GM23338 (cell line): ENCODE measurements around the gene RCSD1. TPM values are rescaled to one million over a fixed set of nuclear protein-coding genes. Genes with fewer than 3 reads are reported as not detected.

Experiments
- ATAC-seq: fragments of 200-7000 bp; cut with Tn5 transposase; 3 replicates; pipeline ENCODE4 v1.9.1; 2020
- DNase-seq: peaks from one replicate; pipeline ENCODE4 v3.0.0-alpha.2; 2015; ENCODE audit warnings: low spot score
- H2AFZ ChIP-seq: fragments of 200-600 bp; sonication (generic); 2 replicates; pipeline ENCODE4 v1.8.0; 2016; ENCODE audit warnings: antibody characterized with exemption, mild to moderate bottlenecking, moderate library complexity
- H3F3A ChIP-seq: fragments of 200-600 bp; sonication (generic); replicated peaks from 2 replicates; pipeline ENCODE4 v1.8.0; 2017; ENCODE audit warnings: antibody characterized with exemption, mixed run types, low read depth
- H3K27ac ChIP-seq: fragments of 200-600 bp; sonication (generic); 2 replicates; pipeline ENCODE4 v1.6.1; 2016; ENCODE audit warnings: low read depth
- H3K27me3 ChIP-seq: fragments of 200-600 bp; sonication (generic); 2 replicates; pipeline ENCODE4 v1.8.0; 2016; ENCODE audit warnings: mild to moderate bottlenecking, mixed run types, moderate library complexity; ENCODE audit not compliant: insufficient read depth
- H3K36me3 ChIP-seq: fragments of 200-600 bp; sonication (generic); 2 replicates; pipeline ENCODE4 v1.8.0; 2016; ENCODE audit warnings: mild to moderate bottlenecking; ENCODE audit not compliant: insufficient read depth
- H3K4me1 ChIP-seq: fragments of 200-600 bp; sonication (generic); 2 replicates; pipeline ENCODE4 v1.8.0; 2016; ENCODE audit warnings: mild to moderate bottlenecking, moderate library complexity; ENCODE audit not compliant: insufficient read depth
- H3K4me2 ChIP-seq: fragments of 200-600 bp; sonication (generic); 2 replicates; pipeline ENCODE4 v1.7.1; 2017; ENCODE audit warnings: mixed run types
- H3K4me3 ChIP-seq: fragments of 200-600 bp; sonication (generic); 2 replicates; pipeline ENCODE4 v1.6.1; 2016; ENCODE audit warnings: mixed run types
- H3K79me2 ChIP-seq: fragments of 200-600 bp; sonication (generic); replicated peaks from 2 replicates; pipeline ENCODE4 v1.8.0; 2017; ENCODE audit warnings: mild to moderate bottlenecking; ENCODE audit not compliant: insufficient read depth
- H3K9me2 ChIP-seq: fragments of 200-600 bp; sonication (generic); 2 replicates; pipeline ENCODE4 v1.8.0; 2017; ENCODE audit not compliant: insufficient read depth
- H4K20me1 ChIP-seq: fragments of 200-600 bp; sonication (generic); replicated peaks from 2 replicates; pipeline ENCODE4 v1.8.0; 2017; ENCODE audit warnings: mild to moderate bottlenecking; ENCODE audit not compliant: insufficient read depth
- H3K27ac Mint-ChIP-seq: 2 replicates; pipeline ENCODE4 v1.8.0; 2020; ENCODE audit warnings: inconsistent platforms, mild to moderate bottlenecking, moderate library complexity, mixed read lengths
- H3K27me3 Mint-ChIP-seq: 3 replicates; pipeline ENCODE4 v1.8.0; 2022; ENCODE audit warnings: low read depth, mild to moderate bottlenecking, moderate library complexity, mixed read lengths, inconsistent platforms; ENCODE audit not compliant: insufficient read depth, poor library complexity
- H3K36me3 Mint-ChIP-seq: 3 replicates; pipeline ENCODE4 v1.8.0; 2021; ENCODE audit warnings: low read depth, mild to moderate bottlenecking, inconsistent platforms, moderate library complexity, mixed read lengths
- H3K4me1 Mint-ChIP-seq: 3 replicates; pipeline ENCODE4 v1.8.0; 2020; ENCODE audit warnings: mild to moderate bottlenecking, inconsistent platforms, mixed read lengths
- H3K4me3 Mint-ChIP-seq: 3 replicates; pipeline ENCODE4 v1.8.0; 2021; ENCODE audit warnings: moderate library complexity, mild to moderate bottlenecking, inconsistent platforms, mixed read lengths
- H3K9me3 Mint-ChIP-seq: 3 replicates; pipeline ENCODE4 v1.8.0; 2020; ENCODE audit warnings: moderate library complexity, mild to moderate bottlenecking, inconsistent platforms, mixed read lengths
- ETS1 ChIP-seq: IDR thresholded peaks from 2 replicates; pipeline ENCODE4 v1.6.1; 2016; ENCODE audit warnings: antibody characterized with exemption
- EZH2 ChIP-seq: fragments of 200-600 bp; sonication (generic); IDR thresholded peaks from one replicate; pipeline ENCODE4 v1.8.0; 2017; ENCODE audit warnings: antibody characterized with exemption, mild to moderate bottlenecking, low read depth; ENCODE audit not compliant: unreplicated experiment
- JUNB ChIP-seq: IDR thresholded peaks from one replicate; pipeline ENCODE4 v1.6.1; 2016; ENCODE audit warnings: antibody characterized with exemption; ENCODE audit not compliant: unreplicated experiment
- NANOG ChIP-seq: IDR thresholded peaks from 2 replicates; pipeline ENCODE4 v1.6.1; 2016; ENCODE audit warnings: antibody characterized with exemption, borderline replicate concordance
- POLR2AphosphoS5 ChIP-seq: IDR thresholded peaks from 2 replicates; pipeline ENCODE4 v1.6.1; 2016; ENCODE audit warnings: antibody characterized with exemption, low read depth
- STAT1 ChIP-seq: IDR thresholded peaks from one replicate; pipeline ENCODE4 v1.6.1; 2016; ENCODE audit warnings: antibody characterized with exemption; ENCODE audit not compliant: unreplicated experiment
- ZNF114 ChIP-seq: fragments of 250-450 bp; sonication (Bioruptor Pico); IDR thresholded peaks from 2 replicates; pipeline ENCODE4 v1.5.0; 2020; ENCODE audit warnings: mild to moderate bottlenecking, moderate library complexity
- polyA plus RNA-seq: library from polyadenylated mRNA; unstranded; fragments of >200 nt; fragmentation: Nextera tagmentation; extraction: Ambion mirVana; gene quantifications from 2 replicates; pipeline ENCODE4 v1.2.1, GENCODE V29; 2016
- total RNA-seq: library from RNA; depleted of rRNA; stranded (reverse); fragments of >200 nt; shearing (Covaris generic); gene quantifications from 2 replicates; pipeline ENCODE4 v1.2.3, GENCODE V29; 2014
- TF ChIP-seq, protein P1 (sequence below): IDR thresholded peaks from one replicate; pipeline ENCODE4 v1.6.1; 2018; ENCODE audit warnings: antibody characterized with exemption; ENCODE audit not compliant: unreplicated experiment

The RCSD1 gene
- total and polyA plus RNA-seq, 2 experiments from 2014 or later: 0.18 to 0.73 TPM

GRCh38 chr1:167671727-167672511 is 41.9 kb downstream of the RCSD1 start:
- peaks cover 4% of the 10 kb centered on the region for H3K27me3 Mint-ChIP-seq
- Histone ChIP-seq H3K4me2 (no peak overlapping the region), H3K27ac (no peak overlapping the region), H3K9me2 (peaks cover 10% of the 10 kb centered on the region; the same call in 1 of the 2 replicates), H3K4me3 (no peak overlapping the region), H3K79me2 (no peaks in the 10 kb centered on the region), H3K4me1 (no peaks in the 10 kb centered on the region), H4K20me1 (no peaks in the 10 kb centered on the region), H3K36me3 (no peaks in the 10 kb centered on the region), H2AFZ (no peak overlapping the region), H3F3A (no peaks in the 10 kb centered on the region), H3K27me3 (no peaks in the 10 kb centered on the region)
- no peaks in the 10 kb centered on the region for H3K36me3 Mint-ChIP-seq
- H3K27ac Mint-ChIP-seq: no peak overlapping the region
- no peak for TF ChIP-seq ETS1
- no peak for TF ChIP-seq POLR2AphosphoS5
- TF ChIP-seq EZH2: no peak
- TF ChIP-seq, protein P1, sequence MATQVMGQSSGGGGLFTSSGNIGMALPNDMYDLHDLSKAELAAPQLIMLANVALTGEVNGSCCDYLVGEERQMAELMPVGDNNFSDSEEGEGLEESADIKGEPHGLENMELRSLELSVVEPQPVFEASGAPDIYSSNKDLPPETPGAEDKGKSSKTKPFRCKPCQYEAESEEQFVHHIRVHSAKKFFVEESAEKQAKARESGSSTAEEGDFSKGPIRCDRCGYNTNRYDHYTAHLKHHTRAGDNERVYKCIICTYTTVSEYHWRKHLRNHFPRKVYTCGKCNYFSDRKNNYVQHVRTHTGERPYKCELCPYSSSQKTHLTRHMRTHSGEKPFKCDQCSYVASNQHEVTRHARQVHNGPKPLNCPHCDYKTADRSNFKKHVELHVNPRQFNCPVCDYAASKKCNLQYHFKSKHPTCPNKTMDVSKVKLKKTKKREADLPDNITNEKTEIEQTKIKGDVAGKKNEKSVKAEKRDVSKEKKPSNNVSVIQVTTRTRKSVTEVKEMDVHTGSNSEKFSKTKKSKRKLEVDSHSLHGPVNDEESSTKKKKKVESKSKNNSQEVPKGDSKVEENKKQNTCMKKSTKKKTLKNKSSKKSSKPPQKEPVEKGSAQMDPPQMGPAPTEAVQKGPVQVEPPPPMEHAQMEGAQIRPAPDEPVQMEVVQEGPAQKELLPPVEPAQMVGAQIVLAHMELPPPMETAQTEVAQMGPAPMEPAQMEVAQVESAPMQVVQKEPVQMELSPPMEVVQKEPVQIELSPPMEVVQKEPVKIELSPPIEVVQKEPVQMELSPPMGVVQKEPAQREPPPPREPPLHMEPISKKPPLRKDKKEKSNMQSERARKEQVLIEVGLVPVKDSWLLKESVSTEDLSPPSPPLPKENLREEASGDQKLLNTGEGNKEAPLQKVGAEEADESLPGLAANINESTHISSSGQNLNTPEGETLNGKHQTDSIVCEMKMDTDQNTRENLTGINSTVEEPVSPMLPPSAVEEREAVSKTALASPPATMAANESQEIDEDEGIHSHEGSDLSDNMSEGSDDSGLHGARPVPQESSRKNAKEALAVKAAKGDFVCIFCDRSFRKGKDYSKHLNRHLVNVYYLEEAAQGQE: no peak
- TF ChIP-seq JUNB: no peak
- no peak for DNase-seq
- ATAC-seq: no peak
- H3K9me3 Mint-ChIP-seq: no peaks in the 10 kb centered on the region
- H3K4me3 Mint-ChIP-seq: no peak overlapping the region
- H3K4me1 Mint-ChIP-seq: peaks cover 10% of the 10 kb centered on the region; the same call in 2 of the 3 replicates

DNA sequence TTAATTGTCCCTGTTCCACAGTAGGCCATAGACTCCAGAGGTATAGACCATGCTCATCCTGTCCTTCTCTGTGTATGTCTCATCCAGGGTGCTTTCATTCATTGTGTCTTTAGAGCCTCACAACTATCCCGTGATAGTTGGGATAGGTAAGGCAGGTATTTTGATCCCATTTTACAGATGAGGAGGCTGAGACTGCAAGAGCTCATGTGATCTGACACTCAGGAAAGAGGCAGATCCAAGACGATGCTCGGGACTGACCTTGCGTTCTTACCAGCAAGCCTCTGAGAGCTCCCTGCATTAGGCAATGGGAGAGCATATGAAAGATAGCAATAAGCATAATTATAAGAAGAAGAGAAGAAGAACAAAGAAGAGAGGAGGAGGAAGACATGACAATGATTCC is 42.8 kb downstream of the RCSD1 start:
- Histone ChIP-seq H3K27me3 (no peaks in the 10 kb centered on the region), H3K4me3 (no peak overlapping the region), H3K4me2 (no peak overlapping the region), H4K20me1 (no peaks in the 10 kb centered on the region), H3K36me3 (no peaks in the 10 kb centered on the region), H3K27ac (no peak overlapping the region), H2AFZ (no peak overlapping the region), H3K4me1 (no peaks in the 10 kb centered on the region), H3K9me2 (peaks cover 10% of the 10 kb centered on the region; the same call in 1 of the 2 replicates), H3K79me2 (no peaks in the 10 kb centered on the region), H3F3A (no peaks in the 10 kb centered on the region)
- Mint-ChIP-seq H3K36me3 (no peaks in the 10 kb centered on the region), H3K9me3 (no peaks in the 10 kb centered on the region), H3K27ac (no peak overlapping the region), H3K27me3 (peaks cover 4% of the 10 kb centered on the region), H3K4me3 (no peak overlapping the region), H3K4me1 (peaks cover 10% of the 10 kb centered on the region; the same call in 2 of the 3 replicates)
- DNase-seq: no peak
- no peak for ATAC-seq
- TF ChIP-seq STAT1 (no peak), JUNB (no peak), NANOG (no peak), POLR2AphosphoS5 (no peak), ZNF114 (CRISPR knock-in tag) (no peak)
- TF ChIP-seq, protein P1: no peak
